Fibroblast of mammary gland (primary cell): ENCODE results near the gene NOP58.

Source experiments
- DNase-seq: peaks from one replicate; pipeline ENCODE4 v3.0.0-alpha.2; 2010; ENCODE audit warnings: low read depth
- H3K4me3 ChIP-seq: 2 replicates; pipeline ENCODE4 v1.5.1; 2011; ENCODE audit warnings: low read depth, mild to moderate bottlenecking, low read length, moderate library complexity; ENCODE audit not compliant: control insufficient read depth
- CTCF ChIP-seq: conservative IDR thresholded peaks from 2 replicates; pipeline ENCODE4 v1.5.1; 2011; ENCODE audit warnings: low read depth, low read length, inconsistent platforms; ENCODE audit not compliant: control insufficient read depth, insufficient read depth

Gene NOP58

DNA sequence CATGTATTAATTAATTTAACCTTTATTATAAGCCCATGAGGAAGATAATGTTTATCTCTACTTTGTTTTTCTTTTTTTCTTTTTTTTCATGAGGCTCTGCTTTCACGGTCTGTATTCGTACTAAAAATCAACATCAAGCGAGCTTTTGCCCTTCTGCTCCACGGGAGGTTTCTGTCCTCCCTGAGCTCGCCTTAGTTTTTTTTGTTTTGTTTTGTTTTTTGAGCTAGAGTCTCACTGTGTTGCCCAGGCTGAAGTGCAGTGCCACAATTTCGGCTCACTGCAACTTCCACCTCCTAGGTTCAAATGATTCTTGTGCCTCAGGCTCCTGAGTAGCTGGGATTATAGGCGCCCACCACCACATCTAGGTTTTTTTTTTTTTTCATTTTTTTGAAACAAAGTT is 80.6 kb downstream of the NOP58 start:
- no peak for TF ChIP-seq CTCF
- DNase-seq: no peak
- no peak overlapping the region for H3K4me3 ChIP-seq
